Measurements from ENCODE around the gene RNF144A. TPM values are rescaled to one million over a fixed set of nuclear protein-coding genes. Genes with fewer than 3 reads are reported as not detected.

The RNF144A gene
- total and polyA plus RNA-seq, 2 of the 13 experiments (the other 11 are each of a cell fraction or from before 2014, with no cell fraction given) = 13.9 to 16.5 TPM

GRCh38 chr2:7031547-7032245 is 114.5 kb downstream of the RNF144A start (continued):
- TF ChIP-seq ZBTB44 (CRISPR knock-in tag; IDR thresholded peaks at IDR 0.05) (no peak), ZBTB20 (CRISPR knock-in tag; IDR thresholded peaks at IDR 0.05; ENCODE audit: borderline replicate concordance, low read depth) (peak; percentile 38; the same call in 1 of the 2 replicates), TMF1 (CRISPR knock-in tag; IDR thresholded peaks at IDR 0.05; ENCODE audit: low read depth) (no peak), SSRP1 (CRISPR knock-in tag; IDR thresholded peaks at IDR 0.05) (peak; percentile 95), ZNF550 (CRISPR knock-in tag; IDR thresholded peaks at IDR 0.05; ENCODE audit: borderline replicate concordance) (no peak), SRY (CRISPR knock-in tag; IDR thresholded peaks at IDR 0.05) (no peak), ZNF709 (CRISPR knock-in tag; IDR thresholded peaks at IDR 0.05) (no peak; the same call in 1 of the 2 replicates), ONECUT2 (CRISPR knock-in tag; IDR thresholded peaks at IDR 0.05) (no peak), ZFP62 (CRISPR knock-in tag; IDR thresholded peaks at IDR 0.05) (no peak), FOXK2 (IDR thresholded peaks at IDR 0.05) (peak; percentile 55; the same call in 1 of the 2 replicates), ZNF292 (CRISPR knock-in tag; IDR thresholded peaks at IDR 0.05; ENCODE audit: borderline replicate concordance, low read depth) (peak; percentile 78; the same call in 1 of the 2 replicates), BHLHE40 (IDR thresholded peaks at IDR 0.05; ENCODE audit: low read length) (no peak; the same call in 1 of the 2 replicates), NCOA2 (CRISPR knock-in tag; IDR thresholded peaks at IDR 0.05) (peak; percentile 87), GATA4 (IDR thresholded peaks at IDR 0.05; ENCODE audit: borderline replicate concordance, low read depth) (no peak), NR2F2 (IDR thresholded peaks at IDR 0.05; ENCODE audit: borderline replicate concordance, low read depth) (peak; percentile 54; the same call in 1 of the 2 replicates), GTF2F1 (IDR thresholded peaks at IDR 0.05; ENCODE audit: low read length) (no peak), ZNF772 (CRISPR knock-in tag; IDR thresholded peaks at IDR 0.05) (peak; percentile 96), KLF11 (CRISPR knock-in tag; IDR thresholded peaks at IDR 0.05) (peak; percentile 64; the same call in 1 of the 2 replicates), HNF4G (IDR thresholded peaks at IDR 0.05; ENCODE audit: borderline replicate concordance, low read depth, low read length) (no peak), HNF4G (CRISPR knock-in tag; IDR thresholded peaks at IDR 0.05; ENCODE audit: borderline replicate concordance, low read depth) (no peak), ZBTB7A (CRISPR knock-in tag; IDR thresholded peaks at IDR 0.05) (peak; percentile 81), MNT (IDR thresholded peaks at IDR 0.05) (no peak; the same call in 1 of the 2 replicates), DRAP1 (CRISPR knock-in tag; IDR thresholded peaks at IDR 0.05) (peak; percentile 55; the same call in 1 of the 2 replicates), ZNF432 (CRISPR knock-in tag; IDR thresholded peaks at IDR 0.05; ENCODE audit: borderline replicate concordance) (no peak), ZNF652 (CRISPR knock-in tag; IDR thresholded peaks at IDR 0.05; ENCODE audit: borderline replicate concordance, low read depth) (no peak), ZNF276 (CRISPR knock-in tag; IDR thresholded peaks at IDR 0.05; ENCODE audit: low read depth) (peak; percentile 57; the same call in 1 of the 2 replicates), NFIC (IDR thresholded peaks at IDR 0.05; ENCODE audit: low read length) (peak; percentile 96)

Measured in HepG2 (cell line).